ENCODE data around the gene MEOX1. TPM values are rescaled to one million over a fixed set of nuclear protein-coding genes. Genes with fewer than 3 reads are reported as not detected.

Gene MEOX1
- total and polyA plus RNA-seq, 2 of the 13 experiments (the other 11 are each of a cell fraction or from before 2014, with no cell fraction given): not detected

- TF ChIP-seq SYNCRIP (IDR thresholded peaks at IDR 0.05; ENCODE audit: insufficient read depth, low read depth, low read length): no peak
- TF ChIP-seq SNAI1 (CRISPR knock-in tag; IDR thresholded peaks at IDR 0.05; ENCODE audit: borderline replicate concordance): no peak
- no peak for TF ChIP-seq ZFAT (CRISPR knock-in tag; conservative IDR thresholded peaks at IDR 0.05)
- 0 out of 2 replicates have a peak, but pooled peaks have one; percentile 51 for TF ChIP-seq ZMYM2 (CRISPR knock-in tag; IDR thresholded peaks at IDR 0.05)
- TF ChIP-seq, protein P1, sequence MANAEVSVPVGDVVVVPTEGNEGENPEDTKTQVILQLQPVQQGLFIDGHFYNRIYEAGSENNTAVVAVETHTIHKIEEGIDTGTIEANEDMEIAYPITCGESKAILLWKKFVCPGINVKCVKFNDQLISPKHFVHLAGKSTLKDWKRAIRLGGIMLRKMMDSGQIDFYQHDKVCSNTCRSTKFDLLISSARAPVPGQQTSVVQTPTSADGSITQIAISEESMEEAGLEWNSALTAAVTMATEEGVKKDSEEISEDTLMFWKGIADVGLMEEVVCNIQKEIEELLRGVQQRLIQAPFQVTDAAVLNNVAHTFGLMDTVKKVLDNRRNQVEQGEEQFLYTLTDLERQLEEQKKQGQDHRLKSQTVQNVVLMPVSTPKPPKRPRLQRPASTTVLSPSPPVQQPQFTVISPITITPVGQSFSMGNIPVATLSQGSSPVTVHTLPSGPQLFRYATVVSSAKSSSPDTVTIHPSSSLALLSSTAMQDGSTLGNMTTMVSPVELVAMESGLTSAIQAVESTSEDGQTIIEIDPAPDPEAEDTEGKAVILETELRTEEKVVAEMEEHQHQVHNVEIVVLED (CRISPR knock-in tag; IDR thresholded peaks at IDR 0.05; ENCODE audit: borderline replicate concordance): no peak
- no peak for TF ChIP-seq MAFF (IDR thresholded peaks at IDR 0.05; ENCODE audit: low read depth, low read length)
- TF ChIP-seq ZNF577 (CRISPR knock-in tag; IDR thresholded peaks at IDR 0.05; ENCODE audit: borderline replicate concordance, low read depth): no peak
- TF ChIP-seq ZNF678 (CRISPR knock-in tag; IDR thresholded peaks at IDR 0.05): no peak
- TF ChIP-seq ZNF768 (CRISPR knock-in tag; IDR thresholded peaks at IDR 0.05): peak; percentile 85
These were observed 1.7 kb upstream of the MEOX1 start (continued) for GRCh38 chr17:43663383-43663782.

DNA sequence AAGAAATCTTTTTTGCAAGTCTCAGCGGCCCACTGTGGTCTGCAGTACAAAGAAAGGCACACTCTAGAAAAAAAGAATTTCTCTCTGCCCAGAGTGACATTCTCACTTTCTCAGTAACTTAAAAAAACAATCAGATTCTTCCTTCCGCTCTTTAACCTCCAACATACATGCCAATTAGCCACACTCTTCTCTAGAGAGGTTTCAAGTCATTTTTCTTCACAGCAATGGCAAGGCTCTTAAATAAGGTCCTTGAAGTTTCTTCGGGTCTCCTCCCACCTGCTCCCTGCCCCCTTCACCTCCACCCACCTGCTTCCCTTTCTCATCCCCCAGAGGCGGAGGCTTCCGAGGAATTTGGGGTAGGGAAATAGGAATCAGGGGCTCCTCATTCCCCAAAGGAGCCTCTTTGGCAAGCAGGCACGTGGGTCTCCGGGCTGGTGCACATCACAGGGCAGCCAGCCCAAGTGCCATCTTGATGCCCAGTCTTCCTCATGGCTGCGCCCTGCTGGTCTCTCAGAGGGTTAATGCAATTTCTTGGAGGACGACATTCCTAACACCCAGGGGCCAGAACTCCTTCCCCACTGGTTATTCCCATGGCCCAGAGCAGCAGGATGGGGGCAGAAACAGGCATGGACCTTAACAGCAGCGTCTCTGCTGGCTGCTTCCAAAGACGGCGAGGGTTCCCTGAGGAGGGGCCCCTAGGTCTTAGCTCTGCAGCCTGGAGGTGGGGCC lies 855 bp upstream of the MEOX1 start:
- Histone ChIP-seq H3K4me3 (replicated peaks in 1 of 3; ENCODE audit: insufficient read depth in 1 of 3, low read depth in 2 of 3, low read length in 3 of 3) (no peak overlapping the region), H4K20me1 (ENCODE audit: insufficient read depth, low read length) (no peaks in the 10 kb centered on the region), H3K27me3 (ENCODE audit: control insufficient read depth in 1 of 2, insufficient read depth in 2 of 2, low read length in 2 of 2) (peaks cover 11 to 43% of the 10 kb centered on the region in 2 experiments; a peak in 4 of 5 replicates), H3K4me1 (ENCODE audit: insufficient read depth, low read length) (peaks cover 38% of the 10 kb centered on the region), H3K9me3 (ENCODE audit: low read length) (no peaks in the 10 kb centered on the region), H3K4me2 (ENCODE audit: low read depth, low read length) (no peak overlapping the region), H3K27ac (ENCODE audit: extremely low read length, insufficient read depth, low read length) (no peak overlapping the region), H3K79me2 (ENCODE audit: insufficient read depth, low read length) (no peaks in the 10 kb centered on the region), H3K9ac (ENCODE audit: insufficient read depth, low read depth, low read length) (no peak overlapping the region), H2AFZ (ENCODE audit: low read length) (no peak overlapping the region), H3K36me3 (replicated peaks in 1 of 2; ENCODE audit: control insufficient read depth in 1 of 2, insufficient read depth in 2 of 2, low read length in 2 of 2) (no peaks in the 10 kb centered on the region)
- POLR2A ChIA-PET: interaction anchor here (0.9 kb wide), 1 partner anchor 89 kb away, joined by 3 read pairs; no protein-coding TSS in a partner anchor
- DNase-seq (ENCODE audit: low spot score) (no peak), ATAC-seq (no peak), FAIRE-seq (no peak)
- in situ Hi-C loops (cut with HindIII; ENCODE audit: extremely low pct_ligation_motif_present, low pct_unique_long_range_greater_than_20kb): no loop called here
- 54% methylated on average over 12 of the region's 12 CpGs for WGBS (ENCODE audit: low lambda C conversion rate)
- intact Hi-C loops (cut with micrococcal nuclease; ENCODE audit: unreplicated experiment): no loop called here
- no peak for TF ChIP-seq U2AF2 (IDR thresholded peaks at IDR 0.05; ENCODE audit: low read depth, low read length)
- no TSS peak for BruUV-seq (replicated peaks)
- CTCF ChIA-PET (ENCODE audit: low intra/inter-chr PET ratio, low total read pairs): interaction anchor here (1.3 kb wide), 1 partner anchor 86 kb away, joined by 3 read pairs; no protein-coding TSS in a partner anchor
